ENCODE data around the gene CNIH1. TPM values are rescaled to one million over a fixed set of nuclear protein-coding genes. Genes with fewer than 3 reads are reported as not detected.

The CNIH1 gene
- total and polyA plus RNA-seq, 2 of the 13 experiments (the other 11 are each of a cell fraction or from before 2014, with no cell fraction given), result 166 to 421 TPM

DNA sequence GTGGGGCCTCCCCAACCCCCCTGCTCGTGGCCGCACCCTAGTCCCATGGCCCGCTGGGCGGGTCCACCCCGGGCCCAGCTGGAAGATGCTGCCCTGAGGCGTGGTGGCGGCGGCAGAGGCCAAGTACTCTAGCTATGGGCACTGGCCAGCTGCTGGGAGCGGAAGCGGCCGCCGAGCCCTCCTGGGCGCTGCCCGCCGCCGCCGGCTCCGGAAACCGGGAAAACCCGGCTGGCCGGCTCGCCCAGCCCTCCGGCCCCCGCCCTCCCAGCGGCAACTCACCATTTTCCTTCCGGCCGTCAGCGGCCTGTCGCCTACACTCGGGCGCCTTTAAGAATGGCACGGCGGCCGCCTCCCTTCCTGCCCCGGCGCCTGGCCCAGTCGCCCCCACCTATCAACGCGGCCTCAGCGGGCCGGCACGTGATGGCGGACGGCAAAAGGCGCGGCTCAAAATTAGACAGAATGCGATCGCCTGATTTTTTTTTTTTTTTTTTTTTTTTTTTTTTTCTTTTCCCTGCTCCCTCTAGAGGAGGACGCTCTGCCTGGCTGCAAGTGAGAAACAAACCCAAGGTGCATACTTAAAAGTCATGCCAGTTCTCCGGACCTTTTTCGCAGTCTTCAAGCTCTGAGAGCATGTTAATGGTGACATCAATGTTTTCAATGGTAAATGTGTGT lies 47.6 kb upstream of the CNIH1 start, which contains the start of gene GMFB (continued):
- TF ChIP-seq HNF1A (IDR thresholded peaks at IDR 0.05; ENCODE audit: low read depth) (no peak), HNF1A (CRISPR knock-in tag; IDR thresholded peaks at IDR 0.05; ENCODE audit: borderline replicate concordance) (peak; percentile 54; the same call in 1 of the 2 replicates), KLF12 (CRISPR knock-in tag; IDR thresholded peaks at IDR 0.05; ENCODE audit: borderline replicate concordance) (peak; percentile 75), XRCC5 (optimal IDR thresholded peaks at IDR 0.05; ENCODE audit: low read length) (no peak), AHR (CRISPR knock-in tag; IDR thresholded peaks at IDR 0.05) (no peak), FOXC1 (CRISPR knock-in tag; IDR thresholded peaks at IDR 0.05; ENCODE audit: borderline replicate concordance) (peak; percentile 76; the same call in 1 of the 2 replicates), ZMYM2 (CRISPR knock-in tag; IDR thresholded peaks at IDR 0.05) (no peak), ZNF564 (CRISPR knock-in tag; IDR thresholded peaks at IDR 0.05) (0 out of 2 replicates have a peak, but pooled peaks have one; percentile 66), SALL1 (CRISPR knock-in tag; IDR thresholded peaks at IDR 0.05) (peak; percentile 76), ZNF546 (CRISPR knock-in tag; conservative IDR thresholded peaks at IDR 0.05) (0 out of 2 replicates have a peak, but pooled peaks have one; percentile 18), MXD4 (CRISPR knock-in tag; IDR thresholded peaks at IDR 0.05) (no peak), ZSCAN29 (CRISPR knock-in tag; conservative IDR thresholded peaks at IDR 0.05) (peak; percentile 81; the same call in 1 of the 2 replicates), PHF20 (CRISPR knock-in tag; IDR thresholded peaks at IDR 0.05) (peak; percentile 75), PAF1 (CRISPR knock-in tag; IDR thresholded peaks at IDR 0.05) (no peak), KLF9 (CRISPR knock-in tag; IDR thresholded peaks at IDR 0.05; ENCODE audit: low read depth) (no peak), SOX5 (CRISPR knock-in tag; IDR thresholded peaks at IDR 0.05; ENCODE audit: borderline replicate concordance) (peak; percentile 33; the same call in 1 of the 2 replicates), BRD4 (CRISPR knock-in tag; IDR thresholded peaks at IDR 0.05) (peak; percentile 60; the same call in 1 of the 2 replicates), SKI (IDR thresholded peaks at IDR 0.05; ENCODE audit: partially characterized antibody) (peak; percentile 60)
- TF ChIP-seq, protein P1, sequence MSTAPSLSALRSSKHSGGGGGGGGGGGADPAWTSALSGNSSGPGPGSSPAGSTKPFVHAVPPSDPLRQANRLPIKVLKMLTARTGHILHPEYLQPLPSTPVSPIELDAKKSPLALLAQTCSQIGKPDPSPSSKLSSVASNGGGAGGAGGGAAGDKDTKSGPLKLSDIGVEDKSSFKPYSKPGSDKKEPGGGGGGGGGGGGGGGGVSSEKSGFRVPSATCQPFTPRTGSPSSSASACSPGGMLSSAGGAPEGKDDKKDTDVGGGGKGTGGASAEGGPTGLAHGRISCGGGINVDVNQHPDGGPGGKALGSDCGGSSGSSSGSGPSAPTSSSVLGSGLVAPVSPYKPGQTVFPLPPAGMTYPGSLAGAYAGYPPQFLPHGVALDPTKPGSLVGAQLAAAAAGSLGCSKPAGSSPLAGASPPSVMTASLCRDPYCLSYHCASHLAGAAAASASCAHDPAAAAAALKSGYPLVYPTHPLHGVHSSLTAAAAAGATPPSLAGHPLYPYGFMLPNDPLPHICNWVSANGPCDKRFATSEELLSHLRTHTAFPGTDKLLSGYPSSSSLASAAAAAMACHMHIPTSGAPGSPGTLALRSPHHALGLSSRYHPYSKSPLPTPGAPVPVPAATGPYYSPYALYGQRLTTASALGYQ (CRISPR knock-in tag; IDR thresholded peaks at IDR 0.05), result 0 out of 2 replicates have a peak, but pooled peaks have one; percentile 16
- TF ChIP-seq, protein P2, sequence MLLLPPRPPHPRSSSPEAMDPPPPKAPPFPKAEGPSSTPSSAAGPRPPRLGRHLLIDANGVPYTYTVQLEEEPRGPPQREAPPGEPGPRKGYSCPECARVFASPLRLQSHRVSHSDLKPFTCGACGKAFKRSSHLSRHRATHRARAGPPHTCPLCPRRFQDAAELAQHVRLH (CRISPR knock-in tag; IDR thresholded peaks at IDR 0.05; ENCODE audit: borderline replicate concordance, low read depth), result peak; percentile 20; the same call in 1 of the 2 replicates
- TF ChIP-seq, protein P3, sequence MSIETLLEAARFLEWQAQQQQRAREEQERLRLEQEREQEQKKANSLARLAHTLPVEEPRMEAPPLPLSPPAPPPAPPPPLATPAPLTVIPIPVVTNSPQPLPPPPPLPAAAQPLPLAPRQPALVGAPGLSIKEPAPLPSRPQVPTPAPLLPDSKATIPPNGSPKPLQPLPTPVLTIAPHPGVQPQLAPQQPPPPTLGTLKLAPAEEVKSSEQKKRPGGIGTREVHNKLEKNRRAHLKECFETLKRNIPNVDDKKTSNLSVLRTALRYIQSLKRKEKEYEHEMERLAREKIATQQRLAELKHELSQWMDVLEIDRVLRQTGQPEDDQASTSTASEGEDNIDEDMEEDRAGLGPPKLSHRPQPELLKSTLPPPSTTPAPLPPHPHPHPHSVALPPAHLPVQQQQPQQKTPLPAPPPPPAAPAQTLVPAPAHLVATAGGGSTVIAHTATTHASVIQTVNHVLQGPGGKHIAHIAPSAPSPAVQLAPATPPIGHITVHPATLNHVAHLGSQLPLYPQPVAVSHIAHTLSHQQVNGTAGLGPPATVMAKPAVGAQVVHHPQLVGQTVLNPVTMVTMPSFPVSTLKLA (IDR thresholded peaks at IDR 0.05), result peak; percentile 48
- TF ChIP-seq, protein P4, sequence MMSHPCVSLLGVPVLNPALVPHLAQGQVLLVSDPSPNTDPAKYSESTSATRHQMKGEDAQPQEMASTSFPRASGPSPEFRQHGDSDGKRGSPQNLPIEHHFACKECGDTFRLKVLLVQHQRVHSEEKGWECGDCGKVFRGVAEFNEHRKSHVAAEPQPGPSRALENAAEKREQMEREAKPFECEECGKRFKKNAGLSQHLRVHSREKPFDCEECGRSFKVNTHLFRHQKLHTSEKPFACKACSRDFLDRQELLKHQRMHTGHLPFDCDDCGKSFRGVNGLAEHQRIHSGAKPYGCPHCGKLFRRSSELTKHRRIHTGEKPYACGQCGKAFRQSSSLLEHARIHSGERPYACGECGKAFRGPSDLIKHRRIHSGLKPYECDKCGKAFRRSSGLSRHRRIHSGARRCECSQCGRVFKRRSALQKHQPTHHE (CRISPR knock-in tag; IDR thresholded peaks at IDR 0.05; ENCODE audit: borderline replicate concordance), result no peak; the same call in 1 of the 2 replicates

Measured in HepG2 (cell line).